ENCODE measurements around the gene CNBD2.
"Not testable (repeated sequence)": the region's sequence is repeated elsewhere in the genome, so short reads cannot be mapped to it uniquely, and the experiment has no call there.

Gene CNBD2

GRCh38 chr20:35975576-35976373, 7.4 kb downstream of the CNBD2 start:
- DNase-seq (ENCODE audit: low spot score), result no peak

- DNase-seq (ENCODE audit: low spot score), result no peak
Measured at GRCh38 chr20:35978041-35978513, 9.7 kb downstream of the CNBD2 start.

GRCh38 chr20:35979544-35979943, 11.2 kb downstream of the CNBD2 start:
- DNase-seq (ENCODE audit: low spot score), result no peak

- DNase-seq (ENCODE audit: low spot score), result no peak
Measured at GRCh38 chr20:35981969-35982368, 13.6 kb downstream of the CNBD2 start.

- DNase-seq (ENCODE audit: low spot score), result no peak
Measured at GRCh38 chr20:35984382-35984781, 16.0 kb downstream of the CNBD2 start.

- no peak for DNase-seq (ENCODE audit: low spot score)
Measured at GRCh38 chr20:35985806-35986205, 17.4 kb downstream of the CNBD2 start.

GRCh38 chr20:35988910-35989463, 20.6 kb downstream of the CNBD2 start:
- no peak for DNase-seq (ENCODE audit: low spot score)

GRCh38 chr20:35991142-35991771, 22.9 kb downstream of the CNBD2 start:
- DNase-seq (ENCODE audit: low spot score), result peak; percentile 5

GRCh38 chr20:35992713-35993335, 24.4 kb downstream of the CNBD2 start:
- DNase-seq (ENCODE audit: low spot score), result peak; percentile 75

- DNase-seq (ENCODE audit: low spot score), result peak; percentile 81
Measured at GRCh38 chr20:35994994-35995453, 26.6 kb downstream of the CNBD2 start.

GRCh38 chr20:35996492-35996891, 28.1 kb downstream of the CNBD2 start:
- DNase-seq (ENCODE audit: low spot score), result not testable (repeated sequence)

- DNase-seq (ENCODE audit: low spot score), result not testable (repeated sequence)
Measured at GRCh38 chr20:36001331-36001730, 32.9 kb downstream of the CNBD2 start.

GRCh38 chr20:36002855-36003254, 34.5 kb downstream of the CNBD2 start:
- DNase-seq (ENCODE audit: low spot score), result no peak

GRCh38 chr20:36004045-36004444, 35.7 kb downstream of the CNBD2 start:
- no peak for DNase-seq (ENCODE audit: low spot score)

- DNase-seq (ENCODE audit: low spot score), result no peak
Measured at GRCh38 chr20:36008461-36009035, 40.2 kb downstream of the CNBD2 start.

- DNase-seq (ENCODE audit: low spot score), result no peak
Measured at GRCh38 chr20:36010076-36010475, 41.7 kb downstream of the CNBD2 start.

GRCh38 chr20:36010825-36011224, 42.4 kb downstream of the CNBD2 start:
- DNase-seq (ENCODE audit: low spot score), result no peak

- DNase-seq (ENCODE audit: low spot score), result no peak
Measured at GRCh38 chr20:36015806-36016403, 47.5 kb downstream of the CNBD2 start.

GRCh38 chr20:36017048-36017951, 48.9 kb downstream of the CNBD2 start:
- no peak for DNase-seq (ENCODE audit: low spot score)

- no peak for DNase-seq (ENCODE audit: low spot score)
Measured at GRCh38 chr20:36018208-36018988, 50.0 kb downstream of the CNBD2 start.

All from CD4-positive, alpha-beta T cell treated with Interleukin-2 at 100 ng/mL for 4 hours (primary cell).